Fibroblast of the aortic adventitia (primary cell): ENCODE results near the gene MAD1L1. TPM values are rescaled to one million over a fixed set of nuclear protein-coding genes. Genes with fewer than 3 reads are reported as not detected.

Experiments used
- DNase-seq: peaks from one replicate; pipeline ENCODE4 v3.0.0-alpha.2; 2010; ENCODE audit warnings: low read depth
- H3K4me3 ChIP-seq: 2 replicates; pipeline ENCODE4 v1.5.1; 2011; ENCODE audit warnings: low read depth, mild to moderate bottlenecking, control low read depth, low read length, moderate library complexity
- CTCF ChIP-seq: IDR thresholded peaks from 2 replicates; pipeline ENCODE4 v1.5.1; 2011; ENCODE audit warnings: mild to moderate bottlenecking, low read length, control low read depth, inconsistent platforms; ENCODE audit not compliant: insufficient read depth
- total RNA-seq: library from RNA; depleted of rRNA; stranded (reverse); fragments of >200 nt; gene quantifications from 2 replicates; pipeline ENCODE4 v1.2.3, GENCODE V29; 2012; ENCODE audit warnings: low replicate concordance

The MAD1L1 gene
- total RNA-seq, 1 donor: 22.9 TPM

DNA sequence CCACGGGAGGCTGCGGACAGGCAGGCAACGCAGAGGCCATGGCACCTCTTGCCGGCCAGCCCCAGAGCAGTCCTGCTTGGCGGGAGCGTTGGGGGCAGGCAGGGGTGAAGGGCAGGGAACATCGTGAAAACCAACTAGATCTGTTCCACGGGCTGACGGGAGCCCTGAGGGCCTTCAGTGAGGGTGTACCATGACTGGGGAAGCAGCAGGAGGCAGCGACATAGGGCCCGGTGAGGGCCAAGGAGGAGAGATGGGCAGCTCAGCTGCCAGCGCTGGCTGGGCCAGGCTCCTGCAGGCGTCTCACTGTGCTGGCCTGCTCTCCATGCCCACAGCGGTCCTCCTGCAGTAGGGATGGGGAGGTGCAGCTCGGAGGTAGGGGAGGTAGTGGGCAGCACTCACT, 366.1 kb downstream of the MAD1L1 start:
- no peak for TF ChIP-seq CTCF
- no peak for DNase-seq
- H3K4me3 ChIP-seq: no peak overlapping the region

DNA sequence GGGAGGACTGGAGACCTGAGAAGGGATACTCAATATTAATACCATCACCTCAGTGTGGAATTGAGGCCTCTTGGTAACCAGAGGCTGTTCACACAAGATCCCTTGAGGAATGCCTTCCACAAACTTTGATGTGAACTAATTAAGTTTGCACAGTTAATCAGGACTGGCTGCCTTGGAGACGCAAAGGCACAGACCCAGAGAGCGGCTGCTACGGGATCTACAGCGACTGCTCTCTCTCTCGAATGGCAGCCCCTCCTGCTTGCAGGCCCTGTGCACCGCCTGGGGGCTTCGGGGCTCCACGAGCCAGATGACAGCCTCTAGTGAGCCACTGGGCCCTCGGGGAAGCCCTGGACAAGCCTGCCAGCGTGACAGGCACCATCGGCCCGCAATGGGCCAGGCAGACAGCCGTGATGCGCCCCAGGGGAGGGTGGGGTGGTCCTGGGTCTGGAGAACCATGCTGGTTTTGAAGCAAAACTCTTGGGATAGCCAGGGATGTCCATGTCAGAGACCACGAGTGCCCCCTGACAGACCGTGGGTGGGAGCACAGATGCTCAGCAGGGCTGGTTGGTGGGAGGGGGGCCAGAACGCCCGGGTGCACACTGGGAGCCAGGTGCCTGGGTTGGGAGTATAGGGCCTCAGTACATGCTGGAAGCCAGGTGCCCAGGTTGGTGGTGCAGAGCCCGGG, 367.0 kb downstream of the MAD1L1 start:
- DNase-seq: no peak

DNA sequence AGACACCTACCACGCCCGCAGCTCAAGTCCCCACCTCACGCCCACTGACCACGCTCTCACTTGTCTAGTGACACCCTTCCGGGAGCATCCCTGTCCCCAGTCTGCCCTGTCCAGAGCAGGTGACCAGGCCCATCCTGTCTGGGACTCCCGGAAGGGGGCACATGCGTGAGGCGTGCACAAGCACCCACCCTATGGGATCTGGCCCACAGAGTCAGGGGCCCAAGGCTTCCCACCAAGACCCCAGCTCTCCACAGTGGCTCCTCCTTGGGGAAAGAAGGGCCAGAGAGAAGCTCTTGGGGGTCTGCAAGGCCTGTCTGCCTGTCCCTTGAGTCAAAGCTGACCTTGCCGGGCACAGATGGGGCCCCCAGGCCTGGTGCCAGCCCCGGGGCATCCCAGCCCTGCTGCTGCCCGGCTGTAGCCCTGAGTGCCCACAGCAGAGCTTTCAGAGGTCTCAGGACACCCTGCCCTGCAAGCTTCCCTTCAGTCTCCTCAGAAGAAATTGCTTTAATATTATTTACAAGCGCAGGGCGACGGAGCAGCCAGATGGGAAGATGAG, 367.7 kb downstream of the MAD1L1 start:
- DNase-seq: no peak
- H3K4me3 ChIP-seq: no peak overlapping the region
- TF ChIP-seq CTCF: no peak

More for the DNA sequence above, 367.0 kb downstream of the MAD1L1 start:
- no peak for TF ChIP-seq CTCF
- no peak overlapping the region for H3K4me3 ChIP-seq

DNA sequence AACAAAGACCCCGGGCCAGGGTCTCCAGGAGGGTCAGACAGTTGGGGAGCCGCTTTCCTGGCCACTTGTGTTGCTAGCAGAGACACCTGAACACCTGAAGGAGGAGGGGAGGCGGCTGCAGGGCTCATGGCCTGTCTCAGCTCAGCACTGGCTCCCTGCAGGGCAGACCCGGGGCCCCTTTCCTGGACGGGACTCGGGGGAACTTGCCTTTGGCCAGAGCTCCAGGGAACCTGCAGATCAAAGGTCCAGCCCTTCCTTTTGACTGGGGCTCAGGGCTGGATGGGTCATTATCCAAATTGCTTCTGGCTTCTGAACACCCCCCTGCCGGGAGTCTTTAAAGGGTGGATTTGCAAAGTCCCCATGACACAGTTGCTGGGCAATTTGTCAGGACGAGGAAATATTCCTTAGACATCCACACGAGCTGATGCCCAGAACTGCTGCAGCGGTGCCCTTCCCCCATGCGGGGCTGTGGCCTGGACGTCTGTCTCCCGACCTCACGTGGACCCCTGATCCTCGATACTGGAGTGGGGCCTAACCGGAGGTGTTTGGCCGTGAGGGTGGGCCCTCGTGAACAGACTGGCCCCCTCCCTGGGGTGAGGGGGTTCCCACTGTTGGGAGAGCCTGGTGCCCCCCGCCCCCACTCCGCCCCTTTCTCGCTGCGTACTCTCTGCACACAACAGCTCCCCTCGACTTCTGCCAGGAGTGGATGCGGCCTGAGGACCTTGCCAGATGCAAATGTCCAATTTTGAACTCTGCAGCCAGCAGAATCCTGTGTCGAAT, 368.4 kb downstream of the MAD1L1 start:
- DNase-seq: no peak
- H3K4me3 ChIP-seq: no peak overlapping the region
- TF ChIP-seq CTCF: no peak

DNA sequence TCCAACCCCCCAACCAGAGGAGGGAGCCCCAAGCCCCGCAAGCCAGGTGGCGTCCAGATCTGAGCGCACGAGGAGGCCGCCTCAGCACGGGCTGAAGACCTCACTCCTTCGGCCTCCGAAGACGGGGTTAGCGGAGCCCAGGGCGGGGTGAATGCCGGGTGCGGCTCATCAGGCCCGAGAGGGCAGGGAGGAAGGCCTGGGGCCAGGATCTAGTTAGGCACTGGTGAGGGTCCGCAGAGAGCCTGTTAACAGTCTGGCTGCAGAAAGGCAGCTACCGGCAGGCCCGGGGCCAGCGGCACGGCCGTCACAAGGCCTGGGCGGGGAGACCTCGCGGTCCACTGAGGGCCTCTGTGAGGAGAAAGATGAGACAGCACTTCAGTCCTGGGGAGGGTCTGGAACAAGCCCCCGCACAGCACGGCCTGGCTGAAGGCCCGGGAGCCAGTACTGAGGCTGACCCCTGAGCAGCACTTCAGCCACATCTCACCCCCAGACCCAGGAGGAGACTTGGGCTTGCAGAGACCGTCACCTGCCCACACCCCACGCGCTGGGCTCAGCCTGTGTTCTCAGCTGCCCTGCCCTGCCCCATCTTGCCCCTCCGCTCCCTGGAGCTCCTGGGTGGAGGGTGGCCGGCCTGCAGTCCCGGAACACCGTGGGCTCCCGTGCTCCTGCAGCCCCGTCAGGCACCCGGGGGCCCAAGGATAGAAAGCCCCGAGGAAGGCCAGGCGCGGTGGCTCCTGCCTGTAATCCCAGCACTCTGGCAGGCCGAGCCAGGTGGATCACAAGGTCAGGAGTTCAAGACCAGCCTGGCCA, 369.4 kb downstream of the MAD1L1 start:
- H3K4me3 ChIP-seq: no peak overlapping the region
- TF ChIP-seq CTCF: no peak
- no peak for DNase-seq

DNA sequence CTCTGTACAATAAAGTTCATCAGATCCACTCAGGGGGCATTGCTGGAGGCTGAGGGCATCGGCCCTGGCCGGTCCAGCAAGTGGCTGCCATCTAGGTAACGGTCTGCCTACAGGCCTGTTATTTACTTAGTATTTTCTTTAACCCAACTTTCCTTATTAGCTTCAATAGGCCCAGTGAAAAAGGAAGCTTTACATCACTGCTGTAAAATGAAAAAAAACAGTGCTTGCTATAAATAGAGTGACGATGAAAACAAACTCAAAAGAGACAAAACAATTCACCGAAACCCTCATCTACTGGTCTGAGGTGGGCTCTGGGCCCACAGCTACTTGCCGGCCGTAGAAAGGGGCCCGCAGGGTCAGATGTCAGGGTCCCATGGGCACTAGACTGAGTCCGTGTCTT, 370.2 kb downstream of the MAD1L1 start:
- H3K4me3 ChIP-seq: no peak overlapping the region
- TF ChIP-seq CTCF: no peak
- no peak for DNase-seq
